Measurements from ENCODE around the gene SLC44A1. TPM values are rescaled to one million over a fixed set of nuclear protein-coding genes. Genes with fewer than 3 reads are reported as not detected.
A peak's percentile ranks its signal among the peaks of the same experiment; 100 is the strongest.

SLC44A1 gene
- total RNA-seq, 6 donors from 2014 or later = 15.7 to 62.2 (median 44.6) TPM

GRCh38 chr9:105293408-105293807 is 49.0 kb downstream of the SLC44A1 start:
- Histone ChIP-seq H3K27ac (no peak overlapping the region), H3K4me1 (peaks cover 7 to 38% (median 29%) of the 10 kb centered on the region in 4 donors), H3K27me3 (no peaks in the 10 kb centered on the region), H3K4me3 (no peak overlapping the region), H3K9me3 (no peaks in the 10 kb centered on the region), H3K36me3 (no peaks in the 10 kb centered on the region)
- ATAC-seq (ENCODE audit: low FRiP score in 2 of 2) = no peak
- WGBS, 2 donors = 95 to 96% methylated on average over 3 of the region's 3 CpGs
- DNase-seq = no peak
- no peak for TF ChIP-seq POLR2A (IDR thresholded peaks at IDR 0.05)
- no peak for TF ChIP-seq POLR2AphosphoS5 (IDR thresholded peaks at IDR 0.05)
- TF ChIP-seq CTCF (IDR thresholded peaks at IDR 0.05) = no peak
- no peak for TF ChIP-seq EP300 (IDR thresholded peaks at IDR 0.05)

GRCh38 chr9:105295201-105295550 is 50.7 kb downstream of the SLC44A1 start:
- Histone ChIP-seq H3K36me3 (peaks cover 0 to 11% (median 3%) of the 10 kb centered on the region in 4 donors), H3K4me3 (no peak overlapping the region), H3K4me1 (peaks cover 7 to 55% (median 37%) of the 10 kb centered on the region in 4 donors), H3K27me3 (no peaks in the 10 kb centered on the region), H3K27ac (no peak overlapping the region), H3K9me3 (no peaks in the 10 kb centered on the region)
- WGBS, 2 donors = 95 to 99% methylated on average over 2 of the region's 2 CpGs
- TF ChIP-seq POLR2AphosphoS5 (IDR thresholded peaks at IDR 0.05) = no peak
- TF ChIP-seq POLR2A (IDR thresholded peaks at IDR 0.05) = no peak
- TF ChIP-seq CTCF (IDR thresholded peaks at IDR 0.05) = no peak
- no peak for TF ChIP-seq EP300 (IDR thresholded peaks at IDR 0.05)
- ATAC-seq (ENCODE audit: low FRiP score in 2 of 2) = no peak
- DNase-seq = no peak

- no peak overlapping the region for H3K27ac ChIP-seq
- ATAC-seq (ENCODE audit: low FRiP score in 2 of 2) (no peak), DNase-seq (no peak)
- 76 to 87% methylated on average over 4 of the region's 4 CpGs for WGBS, 2 donors
- H3K36me3 ChIP-seq = peaks cover 0 to 15% (median 3%) of the 10 kb centered on the region in 4 donors
- no peaks in the 10 kb centered on the region for H3K9me3 ChIP-seq
- no peak for TF ChIP-seq POLR2AphosphoS5 (IDR thresholded peaks at IDR 0.05)
- no peak for TF ChIP-seq CTCF (IDR thresholded peaks at IDR 0.05)
- TF ChIP-seq POLR2A (IDR thresholded peaks at IDR 0.05) = no peak
- no peak for TF ChIP-seq EP300 (IDR thresholded peaks at IDR 0.05)
- no peak overlapping the region for H3K4me3 ChIP-seq
- H3K27me3 ChIP-seq = no peaks in the 10 kb centered on the region
- peaks cover 7 to 53% (median 31%) of the 10 kb centered on the region in 4 donors for H3K4me1 ChIP-seq
Measured at GRCh38 chr9:105295986-105296385, 51.5 kb downstream of the SLC44A1 start.

- peaks cover 7 to 48% (median 26%) of the 10 kb centered on the region in 4 donors for H3K4me1 ChIP-seq
- peaks cover 0 to 15% (median 3%) of the 10 kb centered on the region in 4 donors for H3K36me3 ChIP-seq
- 60 to 62% methylated on average over 1 of the region's 1 CpG for WGBS, 2 donors
- TF ChIP-seq CTCF (IDR thresholded peaks at IDR 0.05) (no peak), EP300 (IDR thresholded peaks at IDR 0.05) (no peak), POLR2A (IDR thresholded peaks at IDR 0.05) (no peak), POLR2AphosphoS5 (IDR thresholded peaks at IDR 0.05) (no peak)
- no peak overlapping the region for H3K4me3 ChIP-seq
- DNase-seq (no peak), ATAC-seq (ENCODE audit: low FRiP score in 2 of 2) (no peak)
- no peaks in the 10 kb centered on the region for H3K9me3 ChIP-seq
- H3K27ac ChIP-seq = peak overlapping the region in 2 of 4 donors; percentile 59 to 68
- H3K27me3 ChIP-seq = no peaks in the 10 kb centered on the region
Measured at GRCh38 chr9:105296445-105296844, 52.0 kb downstream of the SLC44A1 start.

- Histone ChIP-seq H3K36me3 (peaks cover 0 to 15% (median 3%) of the 10 kb centered on the region in 4 donors), H3K27ac (peak overlapping the region in 3 of 4 donors; percentile 28 to 82 (median 68)), H3K4me1 (peaks cover 7 to 45% (median 24%) of the 10 kb centered on the region in 4 donors), H3K9me3 (no peaks in the 10 kb centered on the region), H3K4me3 (no peak overlapping the region), H3K27me3 (no peaks in the 10 kb centered on the region)
- no peak for DNase-seq
- WGBS, 2 donors = 31 to 59% methylated on average over 2 of the region's 2 CpGs
- no peak for TF ChIP-seq EP300 (IDR thresholded peaks at IDR 0.05)
- peak in 1 of 2 donors; percentile 14 for TF ChIP-seq POLR2AphosphoS5 (IDR thresholded peaks at IDR 0.05)
- ATAC-seq (ENCODE audit: low FRiP score in 2 of 2) = peak; percentile 53 to 86
Measured at GRCh38 chr9:105296877-105297287, 52.4 kb downstream of the SLC44A1 start.

Measured in upper lobe of left lung (tissue), 6 donors.